Gastrocnemius medialis (tissue), 4 donors: Measurements from ENCODE around the gene TMEM201. TPM values are rescaled to one million over a fixed set of nuclear protein-coding genes. Genes with fewer than 3 reads are reported as not detected.
"Not testable (repeated sequence)": the region's sequence is repeated elsewhere in the genome, so short reads cannot be mapped to it uniquely, and the experiment has no call there.

ENCODE experiments used
- ATAC-seq, 2 donors: fragments of 150-250 bp; one replicate each; pipeline ENCODE4 v1.9.1; 2016
- DNase-seq, 2 donors: peaks; one replicate each; pipeline ENCODE4 v3.0.0-alpha.2; 2019
- H3K27ac ChIP-seq, 4 donors: fragments of 200-600 bp; sonication (generic); 1 replicate in 1 of 4; 2 replicates in 3 of 4; pipeline ENCODE4 v1.5.1; 2016 to 2018; ENCODE audit warnings: mild to moderate bottlenecking in 2 of 4, moderate library complexity in 1 of 4
- H3K27me3 ChIP-seq, 3 donors: fragments of 200-600 bp; sonication (generic) in 2 of 3; 1 replicate in 1 of 3; 2 replicates in 2 of 3; pipeline versions ENCODE4 v1.5.1 to v1.6.0; 2016 to 2019; ENCODE audit warnings: mild to moderate bottlenecking in 1 of 3, moderate library complexity in 1 of 3
- H3K36me3 ChIP-seq, 2 donors: fragments of 200-600 bp; sonication (generic) in 1 of 2; one replicate each; pipeline ENCODE4 v1.5.1; 2017 to 2018
- H3K4me1 ChIP-seq, 2 donors: fragments of 200-600 bp; sonication (generic) in 1 of 2; one replicate each; pipeline ENCODE4 v1.5.1; 2016 to 2017; ENCODE audit warnings: mild to moderate bottlenecking in 2 of 2
- H3K4me3 ChIP-seq, 4 donors: fragments of 200-600 bp; sonication (generic) in 3 of 4; 1 replicate in 1 of 4; 2 replicates in 3 of 4; pipeline ENCODE4 v1.5.1; 2016 to 2019; ENCODE audit warnings: mild to moderate bottlenecking in 2 of 4
- H3K9me3 ChIP-seq, 3 donors: fragments of 200-600 bp; sonication (generic) in 2 of 3; 1 replicate in 1 of 3; 2 replicates in 2 of 3; pipeline ENCODE4 v1.5.1; 2016 to 2019
- CTCF ChIP-seq, 5 experiments: fragments of 450-650 bp in 3 of 5; fragments of 200-600 bp in 2 of 5; sonication (generic) in 2 of 5; IDR thresholded peaks in 4 of 5; conservative IDR thresholded peaks in 1 of 5; 1 replicate in 4 of 5; 2 replicates in 1 of 5; pipeline ENCODE4 v1.5.1; 2016 to 2019; ENCODE audit warnings: antibody characterized with exemption in 5 of 5, mild to moderate bottlenecking in 3 of 5, moderate library complexity in 3 of 5
- POLR2A ChIP-seq, 2 donors: fragments of 450-650 bp; IDR thresholded peaks; one replicate each; pipeline ENCODE4 v1.6.1; 2017; ENCODE audit warnings: antibody characterized with exemption in 2 of 2, mild to moderate bottlenecking in 2 of 2, moderate library complexity in 2 of 2
- in situ Hi-C, 4 donors: fragments of 200-750 bp; cut with MboI; loops; one replicate each; pipeline versions ENCODE4 v1.15.0 to v1.8.0; 2017; ENCODE audit warnings: low sequenced_read_pairs in 4 of 4
- intact Hi-C: fragments of 100-400 bp; cut with DNase I; formaldehyde crosslinking; loops from one replicate; pipeline ENCODE4 v1.15.1; 2023; ENCODE audit warnings: low total_unique reads
- total RNA-seq, 4 donors: library from RNA; depleted of rRNA; stranded (reverse); fragments of >200 nt; gene quantifications; one replicate each; pipeline versions ENCODE4 v1.1.0 to v1.2.3, GENCODE V29; 2016

TMEM201 gene
- total RNA-seq, 4 donors from 2014 or later: 21.5 to 67.6 (median 31.7) TPM

GRCh38 chr1:9557624-9558023, 31.1 kb upstream of the TMEM201 start:
- DNase-seq (no peak), ATAC-seq (no peak)
- H3K27ac ChIP-seq: peak overlapping the region; percentile 94 to 100 (median 96)
- no peak overlapping the region for H3K4me3 ChIP-seq
- TF ChIP-seq CTCF (IDR thresholded peaks at IDR 0.05 in 4 of 5, conservative IDR thresholded peaks at IDR 0.05 in 1 of 5) (no peak), POLR2A (IDR thresholded peaks at IDR 0.05) (no peak)
- no peaks in the 10 kb centered on the region for H3K27me3 ChIP-seq
- intact Hi-C loops (loop anchor here (10.0 kb wide), 1 partner anchor 493 kb away; the partner anchor contains the start of gene SLC2A5), in situ Hi-C loops (loop anchor here in 1 of 4 donors (5.0 kb wide), 1 partner anchor 55 kb away; no protein-coding TSS in a partner anchor)
- H3K36me3 ChIP-seq: peaks cover 3 to 16% of the 10 kb centered on the region in 2 donors
- H3K9me3 ChIP-seq: no peaks in the 10 kb centered on the region
- H3K4me1 ChIP-seq: peaks cover 68 to 77% of the 10 kb centered on the region in 2 donors

- Histone ChIP-seq H3K9me3 (no peaks in the 10 kb centered on the region), H3K27me3 (no peaks in the 10 kb centered on the region), H3K4me3 (no peak overlapping the region), H3K27ac (peak overlapping the region; percentile 94 to 100 (median 96)), H3K36me3 (peaks cover 3 to 16% of the 10 kb centered on the region in 2 donors), H3K4me1 (peaks cover 68 to 77% of the 10 kb centered on the region in 2 donors)
- in situ Hi-C loops (loop anchor here in 1 of 4 donors (5.0 kb wide), 1 partner anchor 56 kb away; no protein-coding TSS in a partner anchor), intact Hi-C loops (loop anchor here (10.0 kb wide), 1 partner anchor 494 kb away; the partner anchor contains the start of gene SLC2A5)
- no peak for ATAC-seq
- TF ChIP-seq CTCF (IDR thresholded peaks at IDR 0.05 in 4 of 5, conservative IDR thresholded peaks at IDR 0.05 in 1 of 5) (no peak), POLR2A (IDR thresholded peaks at IDR 0.05) (no peak)
- DNase-seq: no peak
Measured at GRCh38 chr1:9558271-9558945, 30.3 kb upstream of the TMEM201 start.

- Histone ChIP-seq H3K27ac (peak overlapping the region; percentile 94 to 100 (median 96)), H3K4me3 (no peak overlapping the region), H3K9me3 (no peaks in the 10 kb centered on the region), H3K36me3 (peaks cover 0 to 10% of the 10 kb centered on the region in 2 donors), H3K27me3 (no peaks in the 10 kb centered on the region), H3K4me1 (peaks cover 68 to 76% of the 10 kb centered on the region in 2 donors)
- DNase-seq: no peak
- TF ChIP-seq POLR2A (IDR thresholded peaks at IDR 0.05): no peak
- TF ChIP-seq CTCF (IDR thresholded peaks at IDR 0.05 in 4 of 5, conservative IDR thresholded peaks at IDR 0.05 in 1 of 5): no peak
- intact Hi-C loops: loop anchor here (10.0 kb wide), 1 partner anchor 494 kb away; the partner anchor contains the start of gene SLC2A5
- no peak for ATAC-seq
- in situ Hi-C loops: loop anchor here in 1 of 4 donors (5.0 kb wide), 1 partner anchor 57 kb away; no protein-coding TSS in a partner anchor
Measured at GRCh38 chr1:9558946-9559545, 29.7 kb upstream of the TMEM201 start.

- in situ Hi-C loops: loop anchor here in 1 of 4 donors (5.0 kb wide), 1 partner anchor 57 kb away; no protein-coding TSS in a partner anchor
- no peak overlapping the region for H3K4me3 ChIP-seq
- H3K27ac ChIP-seq: peak overlapping the region; percentile 94 to 100 (median 96)
- intact Hi-C loops: loop anchor here (2.0 to 10.0 kb wide), 2 partner anchors 27 to 495 kb away; partner anchors contain the start of gene SLC2A5
- H3K9me3 ChIP-seq: no peaks in the 10 kb centered on the region
- H3K36me3 ChIP-seq: peaks cover 0 to 9% of the 10 kb centered on the region in 2 donors
- ATAC-seq (no peak), DNase-seq (no peak)
- no peaks in the 10 kb centered on the region for H3K27me3 ChIP-seq
- no peak for TF ChIP-seq POLR2A (IDR thresholded peaks at IDR 0.05)
- TF ChIP-seq CTCF (IDR thresholded peaks at IDR 0.05 in 4 of 5, conservative IDR thresholded peaks at IDR 0.05 in 1 of 5): no peak
- peaks cover 68 to 70% of the 10 kb centered on the region in 2 donors for H3K4me1 ChIP-seq
Measured at GRCh38 chr1:9559673-9560072, 29.0 kb upstream of the TMEM201 start.

- peak overlapping the region; percentile 94 to 100 (median 96) for H3K27ac ChIP-seq
- in situ Hi-C loops, H3K4me3 ChIP-seq, H3K9me3 ChIP-seq, H3K36me3 ChIP-seq, H3K27me3 ChIP-seq, ATAC-seq: not testable (repeated sequence)
- H3K4me1 ChIP-seq: peaks cover 68% of the 10 kb centered on the region in 2 donors
- intact Hi-C loops: loop anchor here (2.0 kb wide), 1 partner anchor 27 kb away; no protein-coding TSS in a partner anchor
- peak in 1 of 2 donors; percentile 44 for DNase-seq
Measured at GRCh38 chr1:9560090-9560489, 28.6 kb upstream of the TMEM201 start.
